Esophagus squamous epithelium (tissue), 5 donors: ENCODE results near the gene RNF32. TPM values are rescaled to one million over a fixed set of nuclear protein-coding genes. Genes with fewer than 3 reads are reported as not detected.
"Not testable (repeated sequence)": the region's sequence is repeated elsewhere in the genome, so short reads cannot be mapped to it uniquely, and the experiment has no call there.

Experiments
- DNase-seq: peaks from one replicate; lab custom pipeline; 2025; lab: John Stamatoyannopoulos, UW
- H3K27ac ChIP-seq, 4 donors: fragments of 200-600 bp; sonication (generic); one replicate each; pipeline ENCODE4 v1.5.1; 2016 to 2019; ENCODE audit warnings: mild to moderate bottlenecking in 1 of 4
- H3K27me3 ChIP-seq, 4 donors: fragments of 200-600 bp; sonication (generic); 1 replicate in 3 of 4; 2 replicates in 1 of 4; pipeline versions ENCODE4 v1.5.1 to v1.6.0; 2017 to 2021; ENCODE audit warnings: antibody characterized with exemption in 1 of 4
- H3K36me3 ChIP-seq, 3 donors: fragments of 200-600 bp; sonication (generic); one replicate each; pipeline ENCODE4 v1.5.1; 2016 to 2019
- H3K4me1 ChIP-seq, 3 donors: fragments of 200-600 bp; sonication (generic); one replicate each; pipeline ENCODE4 v1.5.1; 2017 to 2019
- H3K4me3 ChIP-seq, 4 donors: fragments of 200-600 bp; sonication (generic); 1 replicate in 3 of 4; 2 replicates in 1 of 4; pipeline ENCODE4 v1.5.1; 2016 to 2019; ENCODE audit warnings: mild to moderate bottlenecking in 2 of 4, moderate library complexity in 1 of 4
- H3K9me3 ChIP-seq, 3 donors: fragments of 200-600 bp; sonication (generic); one replicate each; pipeline ENCODE4 v1.5.1; 2016 to 2019
- CTCF ChIP-seq, 6 experiments: fragments of 450-650 bp in 4 of 6; fragments of 200-600 bp in 2 of 6; sonication (generic) in 2 of 6; IDR thresholded peaks; one replicate each; pipeline ENCODE4 v1.5.1; 2016 to 2019; ENCODE audit warnings: antibody characterized with exemption in 6 of 6, mild to moderate bottlenecking in 4 of 6, moderate library complexity in 4 of 6
- POLR2A ChIP-seq, 4 donors: fragments of 450-650 bp; IDR thresholded peaks; one replicate each; pipeline ENCODE4 v1.6.1; 2017; ENCODE audit warnings: antibody characterized with exemption in 4 of 4, mild to moderate bottlenecking in 4 of 4, moderate library complexity in 3 of 4
- WGBS, 2 donors: methylation state at CpG; one replicate each; pipeline ENCODE4 v1.1.5; 2018; 5-methylcytosine and 5-hydroxymethylcytosine counted together
- intact Hi-C: fragments of 100-400 bp; cut with DNase I; formaldehyde crosslinking; loops from one replicate; pipeline ENCODE4 v1.15.0; 2022
- total RNA-seq, 4 donors: library from RNA; depleted of rRNA; stranded (reverse); fragments of >200 nt; gene quantifications; one replicate each; pipeline ENCODE4 v1.1.0, GENCODE V29; 2016
- donor health status: DM: yes; HTN: yes; CAD: no.

The RNF32 gene
- total RNA-seq, 4 donors from 2014 or later: 0.64 to 1.7 (median 0.66) TPM; not detected in 1

DNA sequence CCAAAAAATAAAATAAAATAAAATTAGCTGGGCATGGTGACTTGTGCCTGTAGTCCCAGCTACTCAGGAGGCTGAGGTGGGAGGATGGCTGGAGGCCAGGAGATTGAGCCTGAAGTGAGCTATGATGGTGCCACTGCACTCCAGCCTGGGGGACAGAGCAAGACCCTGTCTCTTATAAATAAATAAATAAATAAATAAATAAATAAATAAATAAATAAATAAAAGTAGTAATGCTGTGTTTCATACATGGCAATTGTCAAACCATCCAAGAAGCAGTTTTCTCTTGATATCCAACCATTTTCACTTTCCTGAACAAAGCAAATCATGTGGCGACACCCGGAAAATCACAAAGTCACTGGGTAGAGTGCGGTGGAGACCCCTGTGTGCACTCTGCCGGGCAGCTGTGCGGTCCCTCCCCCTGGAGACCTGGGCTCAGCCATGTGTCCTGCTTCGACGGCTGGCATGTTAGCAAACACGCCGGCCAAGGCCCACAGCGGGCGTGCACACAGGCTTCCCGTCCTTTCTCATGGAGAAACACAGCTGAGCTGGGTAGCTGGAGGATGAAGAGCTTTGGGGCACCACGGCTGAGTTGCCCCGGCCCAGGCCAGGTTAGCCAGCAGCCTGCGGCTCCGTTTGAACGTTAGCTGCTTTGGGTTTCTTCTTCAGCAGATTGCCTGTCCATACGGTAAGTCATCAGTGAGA lies 22.3 kb upstream of the RNF32 start:
- DNase-seq: no peak
- WGBS, 2 donors: 77 to 90% methylated on average over 8 to 9 of the region's 18 CpGs
- TF ChIP-seq POLR2A (IDR thresholded peaks at IDR 0.05) (no peak), CTCF (IDR thresholded peaks at IDR 0.05) (no peak)
- intact Hi-C loops: no loop called here
- H3K4me3 ChIP-seq: no peak overlapping the region
- H3K36me3 ChIP-seq: no peaks in the 10 kb centered on the region
- no peaks in the 10 kb centered on the region for H3K9me3 ChIP-seq
- peaks cover 0 to 44% (median 0%) of the 10 kb centered on the region in 4 donors for H3K27me3 ChIP-seq
- H3K27ac ChIP-seq: no peak overlapping the region
- H3K4me1 ChIP-seq: peaks cover 0 to 22% (median 3%) of the 10 kb centered on the region in 3 donors

DNA sequence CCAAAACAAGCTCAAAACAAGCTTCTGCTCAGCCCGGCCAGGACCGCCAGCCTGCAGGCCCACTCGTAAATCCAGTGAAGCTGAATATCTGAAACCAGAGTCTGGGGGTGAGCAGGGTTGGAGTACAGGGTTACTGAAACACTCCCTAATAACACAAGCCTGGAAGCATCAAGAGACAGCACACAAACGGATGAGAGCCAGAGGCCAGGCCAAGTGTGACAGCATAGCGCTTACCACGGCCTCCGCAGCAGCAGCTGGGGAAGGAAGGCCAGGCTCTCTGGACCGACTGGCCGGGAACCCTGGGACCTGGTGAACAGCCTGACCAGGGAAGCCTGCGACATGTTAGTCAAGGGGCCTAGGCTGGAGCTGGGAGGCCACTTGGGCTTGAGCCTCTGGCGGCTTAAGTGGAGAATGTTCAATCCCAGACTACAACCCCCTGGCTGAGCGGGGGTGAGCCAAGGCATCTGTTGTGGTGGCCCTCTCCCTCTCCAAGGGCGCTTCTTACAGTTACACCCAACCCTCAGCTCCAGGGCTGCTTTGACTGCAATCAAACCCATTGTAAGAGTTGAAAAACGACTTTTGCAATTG lies 21.7 kb upstream of the RNF32 start:
- Histone ChIP-seq H3K4me1 (peaks cover 0 to 22% (median 3%) of the 10 kb centered on the region in 3 donors), H3K27me3 (peaks cover 0 to 44% (median 0%) of the 10 kb centered on the region in 4 donors), H3K36me3 (no peaks in the 10 kb centered on the region), H3K4me3 (no peak overlapping the region), H3K27ac (no peak overlapping the region), H3K9me3 (no peaks in the 10 kb centered on the region)
- DNase-seq: no peak
- intact Hi-C loops: no loop called here
- 60 to 86% methylated on average over 4 to 13 of the region's 14 CpGs for WGBS, 2 donors
- no peak for TF ChIP-seq CTCF (IDR thresholded peaks at IDR 0.05)
- no peak for TF ChIP-seq POLR2A (IDR thresholded peaks at IDR 0.05)

- H3K36me3 ChIP-seq, H3K4me3 ChIP-seq, intact Hi-C loops, H3K27ac ChIP-seq, DNase-seq, H3K9me3 ChIP-seq: not testable (repeated sequence)
- WGBS, 2 donors: 84 to 87% methylated on average over 11 to 13 of the region's 13 CpGs
- H3K27me3 ChIP-seq: peaks cover 0 to 44% (median 0%) of the 10 kb centered on the region in 4 donors
- H3K4me1 ChIP-seq: peaks cover 0 to 22% (median 3%) of the 10 kb centered on the region in 3 donors
Observed at GRCh38 chr7:156619488-156620290, 20.9 kb upstream of the RNF32 start.

DNA sequence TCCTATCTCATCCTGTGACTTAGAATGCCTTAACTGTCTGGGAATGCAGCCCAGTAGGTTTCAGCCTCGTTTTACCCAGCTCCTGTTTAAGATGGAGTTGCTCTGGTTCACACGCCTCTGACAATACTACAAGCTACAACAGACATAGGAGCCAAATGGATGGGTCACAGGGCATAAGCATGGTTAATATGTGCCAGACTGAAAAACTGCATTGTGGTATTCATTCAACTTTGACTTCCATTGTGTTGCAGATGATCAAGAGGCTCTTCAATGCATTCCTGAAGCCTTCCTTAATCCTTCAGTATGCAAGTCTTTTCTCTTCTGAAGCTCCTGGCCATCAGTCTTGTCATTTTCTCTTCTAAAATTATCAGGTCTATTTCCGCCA lies 20.3 kb upstream of the RNF32 start:
- WGBS, 2 donors: 68 to 74% methylated on average over 3 of the region's 3 CpGs
- Histone ChIP-seq H3K36me3 (no peaks in the 10 kb centered on the region), H3K4me3 (no peak overlapping the region), H3K4me1 (peaks cover 0 to 22% (median 3%) of the 10 kb centered on the region in 3 donors), H3K27ac (no peak overlapping the region), H3K27me3 (peaks cover 0 to 44% (median 0%) of the 10 kb centered on the region in 4 donors), H3K9me3 (no peaks in the 10 kb centered on the region)
- TF ChIP-seq POLR2A (IDR thresholded peaks at IDR 0.05) (no peak), CTCF (IDR thresholded peaks at IDR 0.05) (no peak)
- DNase-seq: no peak
- intact Hi-C loops: no loop called here

DNA sequence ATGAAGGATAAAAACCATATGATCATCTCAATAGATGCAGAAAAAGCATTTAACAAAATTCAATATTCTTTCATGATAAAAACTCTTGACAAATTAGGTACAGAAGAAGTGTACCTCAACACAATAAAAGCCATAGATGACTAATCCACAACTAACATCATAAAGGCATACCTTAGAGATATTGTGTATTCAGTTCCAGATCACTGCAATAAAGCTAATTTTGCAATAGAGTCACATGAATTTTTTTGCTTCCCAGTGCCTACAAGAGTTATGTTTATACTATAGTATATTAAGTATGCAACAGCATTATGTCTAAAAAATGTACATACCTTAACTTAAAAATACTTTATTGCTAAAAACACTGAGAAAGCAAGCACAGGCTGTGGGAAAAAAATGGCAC lies 18.9 kb upstream of the RNF32 start:
- peaks cover 0 to 15% (median 0%) of the 10 kb centered on the region in 3 donors for H3K4me1 ChIP-seq
- H3K27ac ChIP-seq: no peak overlapping the region
- TF ChIP-seq POLR2A (IDR thresholded peaks at IDR 0.05) (no peak), CTCF (IDR thresholded peaks at IDR 0.05) (no peak)
- no peaks in the 10 kb centered on the region for H3K36me3 ChIP-seq
- H3K27me3 ChIP-seq: peaks cover 0 to 31% (median 0%) of the 10 kb centered on the region in 4 donors
- no peak for DNase-seq
- H3K4me3 ChIP-seq: no peak overlapping the region
- H3K9me3 ChIP-seq: no peaks in the 10 kb centered on the region
- intact Hi-C loops: no loop called here
